GM21423 (cell line): Measurements from ENCODE around the gene SPATA31C2.
"Not testable (repeated sequence)": the region's sequence is repeated elsewhere in the genome, so short reads cannot be mapped to it uniquely, and the experiment has no call there.

Experiments
- ATAC-seq: cut with Tn5 transposase; IDR thresholded peaks from one replicate; pipeline ENCODE4 v1.9.1; 2021; ENCODE audit warnings: mild to moderate bottlenecking, moderate library complexity; ENCODE audit not compliant: unreplicated experiment

Gene SPATA31C2

DNA sequence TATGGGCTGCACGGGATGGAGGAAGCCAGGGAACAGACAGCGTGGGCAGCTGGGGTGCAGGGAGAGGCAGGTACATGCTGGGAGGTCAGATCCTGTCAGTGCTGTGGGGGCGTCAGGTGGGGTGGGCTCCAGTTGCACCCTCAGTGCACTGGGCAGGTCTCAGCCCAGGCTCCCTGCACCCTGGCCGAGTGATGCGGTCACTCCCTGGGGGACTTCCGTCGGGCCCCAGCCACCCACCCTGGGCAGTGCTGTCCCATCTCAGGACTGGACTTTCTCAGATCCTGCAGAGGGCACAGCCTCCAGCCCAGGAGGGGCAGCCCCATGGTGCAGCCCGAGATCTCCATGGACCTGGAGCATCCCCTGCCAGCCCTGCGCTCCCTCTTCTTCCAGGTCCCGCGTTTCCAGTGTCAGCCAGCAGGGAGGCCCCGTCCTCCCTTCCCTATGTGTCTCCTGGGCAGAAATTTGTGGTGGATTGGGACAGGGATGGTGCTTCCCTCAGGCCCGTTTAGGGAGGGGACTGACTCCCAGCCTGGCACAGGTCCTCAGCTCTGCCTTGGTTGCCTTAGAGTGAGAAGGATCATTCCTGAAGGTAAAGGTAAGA is 10.5 kb downstream of the SPATA31C2 start:
- not testable (repeated sequence) for ATAC-seq

DNA sequence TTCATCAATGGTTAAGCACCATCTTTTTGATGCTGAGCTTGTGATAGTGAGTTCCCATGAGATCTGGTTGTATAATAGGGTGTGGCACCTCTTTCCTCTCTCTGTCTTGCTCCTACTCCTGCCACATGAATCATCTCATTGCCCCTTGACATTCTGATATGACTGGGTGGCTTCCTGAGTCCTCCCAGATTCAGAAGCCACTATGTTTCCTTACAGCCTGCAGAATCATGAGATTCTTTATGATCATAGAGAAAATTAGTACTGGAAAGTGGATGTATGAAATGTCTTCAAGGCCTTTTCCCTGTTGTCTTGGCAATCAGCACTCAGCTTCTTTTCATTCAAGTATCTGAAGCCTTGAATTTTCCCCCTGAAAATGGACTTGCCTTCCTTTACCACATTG is 14.9 kb downstream of the SPATA31C2 start:
- not testable (repeated sequence) for ATAC-seq

- ATAC-seq = not testable (repeated sequence)
Observed at GRCh38 chr9:88118121-88118520, 20.2 kb downstream of the SPATA31C2 start.

- ATAC-seq = not testable (repeated sequence)
Observed at GRCh38 chr9:88114968-88115612, 23.2 kb downstream of the SPATA31C2 start.

- ATAC-seq = not testable (repeated sequence)
Observed at GRCh38 chr9:88114283-88114967, 23.9 kb downstream of the SPATA31C2 start.

- ATAC-seq = not testable (repeated sequence)
Observed at GRCh38 chr9:88113156-88114130, 24.8 kb downstream of the SPATA31C2 start.

DNA sequence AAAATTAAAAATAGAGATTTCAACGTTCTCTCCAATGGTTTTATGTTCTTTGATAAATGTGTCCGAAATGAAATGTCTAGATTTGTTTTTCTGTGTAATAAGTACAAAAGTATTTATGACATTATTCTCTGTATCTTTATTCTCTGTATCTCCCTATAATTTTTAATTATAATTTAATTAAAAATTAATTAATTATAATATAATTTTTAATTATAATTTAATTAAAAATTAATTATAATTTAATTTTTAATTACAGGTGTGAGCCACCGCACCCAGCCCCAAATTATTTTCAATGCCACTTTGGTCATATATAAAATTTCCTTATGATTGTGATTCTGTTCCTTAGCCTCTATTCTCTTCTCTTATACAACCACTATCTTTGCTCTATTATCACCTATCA is 28.2 kb downstream of the SPATA31C2 start:
- no peak for ATAC-seq

DNA sequence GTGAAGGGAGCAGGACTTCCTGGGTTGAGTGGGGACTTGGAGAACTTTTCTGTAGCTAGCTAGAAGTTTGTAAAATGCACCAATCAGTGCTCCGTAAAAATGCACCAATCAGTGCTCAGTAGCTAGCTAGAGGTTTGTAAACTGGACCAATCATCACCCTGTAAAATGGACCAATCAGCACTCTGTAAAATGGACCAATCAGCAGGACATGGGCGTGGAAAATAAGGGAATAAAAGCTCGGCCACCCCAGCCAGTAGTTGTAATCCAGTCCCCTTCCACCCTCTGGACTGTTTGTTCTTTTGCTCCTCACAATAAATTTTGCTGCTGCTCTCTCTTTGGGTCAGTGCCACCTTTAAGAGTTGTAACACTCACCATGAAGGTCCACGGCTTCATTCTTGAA is 29.5 kb downstream of the SPATA31C2 start:
- ATAC-seq = no peak

DNA sequence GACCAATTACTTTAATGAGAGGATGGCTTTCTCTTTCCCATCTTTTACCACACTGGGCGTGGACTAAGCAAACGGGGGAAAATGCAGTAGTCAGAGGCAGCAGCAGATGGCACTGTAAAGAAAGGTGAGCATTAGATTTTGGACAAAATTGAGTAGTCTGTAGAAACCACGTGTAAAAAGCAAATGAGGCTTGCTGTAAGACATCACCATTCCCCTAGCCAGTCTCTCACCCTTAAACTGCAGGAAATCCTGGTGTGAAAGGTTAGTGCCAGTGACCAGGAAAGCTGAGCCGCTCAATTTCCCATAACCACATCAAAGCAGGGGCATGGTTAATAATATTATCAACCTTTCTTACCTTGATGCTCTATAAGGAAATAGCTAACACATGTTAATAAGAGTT is 31.8 kb downstream of the SPATA31C2 start:
- no peak for ATAC-seq

GRCh38 chr9:88092797-88093331 is 45.4 kb downstream of the SPATA31C2 start:
- ATAC-seq = no peak

- no peak for ATAC-seq
Observed at GRCh38 chr9:88090151-88090581, 48.1 kb downstream of the SPATA31C2 start.

DNA sequence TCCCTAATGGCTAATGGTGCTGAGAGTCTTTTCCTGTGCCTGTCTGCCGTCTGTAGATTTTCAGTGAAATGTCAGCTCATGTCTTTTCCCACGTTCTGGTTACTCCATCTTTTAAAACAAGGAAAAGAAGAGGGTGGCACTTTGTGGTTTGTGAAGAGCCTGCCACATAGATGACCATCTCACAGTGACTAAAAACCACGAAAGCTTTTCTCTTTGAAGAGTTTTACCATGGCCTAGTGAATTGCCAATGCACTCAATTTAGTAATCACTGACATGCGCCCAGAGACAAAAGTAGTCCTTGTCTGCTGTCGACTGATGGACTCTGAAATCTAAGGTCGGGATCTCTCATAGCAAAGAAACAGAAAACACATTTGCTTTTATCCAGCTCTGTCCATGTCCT is 50.4 kb downstream of the SPATA31C2 start:
- no peak for ATAC-seq

GRCh38 chr9:88085476-88085875 is 52.8 kb downstream of the SPATA31C2 start:
- no peak for ATAC-seq

GRCh38 chr9:88084357-88085183 is 53.7 kb downstream of the SPATA31C2 start:
- ATAC-seq = no peak
